ENCODE results near the gene SYT13.

- no peak for TF ChIP-seq CTCF (IDR thresholded peaks at IDR 0.05)
- no peak for TF ChIP-seq POLR2A (IDR thresholded peaks at IDR 0.05)
- TF ChIP-seq POLR2AphosphoS5 (IDR thresholded peaks at IDR 0.05) = no peak
- no peak for TF ChIP-seq EP300 (IDR thresholded peaks at IDR 0.05)
Observed at GRCh38 chr11:45253640-45254039, 32.5 kb downstream of the SYT13 start.

Measured in gastroesophageal sphincter (tissue), 3 donors.